ENCODE results near the gene KRT83. TPM values are rescaled to one million over a fixed set of nuclear protein-coding genes. Genes with fewer than 3 reads are reported as not detected.

Gene KRT83
- total RNA-seq, 1 experiment from 2014 or later = not detected

DNA sequence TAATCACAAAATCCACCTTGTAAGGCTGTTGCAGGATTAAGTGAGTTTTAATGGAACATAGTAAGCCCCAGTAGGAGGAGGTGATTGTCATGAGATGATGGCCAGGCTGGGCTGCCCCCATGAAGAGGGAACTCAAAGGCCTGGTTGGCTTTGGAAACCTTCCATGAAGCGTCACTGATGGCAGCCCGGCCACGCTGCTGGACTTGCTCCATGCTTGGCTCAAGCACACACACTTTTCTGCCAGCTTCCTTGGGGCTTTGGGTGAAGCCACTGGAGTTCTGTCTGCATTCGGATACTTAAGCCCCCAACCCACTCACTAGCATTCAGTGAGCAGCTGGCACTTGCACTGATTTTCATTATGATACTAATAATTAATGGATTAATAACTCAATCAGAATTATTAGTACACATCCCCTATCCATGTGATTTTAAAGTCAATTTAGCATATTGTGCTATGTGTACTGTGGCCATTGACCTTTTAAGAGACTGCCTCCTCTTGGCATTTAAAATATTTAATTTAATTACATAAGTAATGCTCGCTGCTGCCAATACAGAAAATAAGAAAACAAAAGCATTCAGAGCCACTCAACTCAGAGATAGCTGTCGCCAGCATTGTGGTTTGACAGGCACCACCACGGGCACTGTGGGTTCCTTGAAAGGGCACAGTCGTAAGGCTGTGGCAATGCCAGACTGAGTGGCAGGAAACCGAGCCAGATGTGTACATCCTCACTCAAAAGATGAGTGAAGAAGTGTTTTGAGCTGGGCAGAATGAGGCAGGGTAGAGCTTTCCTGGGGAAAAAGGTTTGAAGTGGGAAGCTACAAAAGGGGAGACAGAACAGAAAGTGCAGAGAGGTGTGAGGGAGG is 30.2 kb upstream of the KRT83 start:
- H3K79me1 ChIP-seq (ENCODE audit: insufficient read depth, low read depth, low read length, poor library complexity, severe bottlenecking) = no peaks in the 10 kb centered on the region

More for the DNA sequence above, 30.2 kb upstream of the KRT83 start:
- Histone ChIP-seq H3K27me3 (ENCODE audit: insufficient read depth, low read length) (no peaks in the 10 kb centered on the region), H3K79me2 (ENCODE audit: insufficient read depth, low read length) (no peaks in the 10 kb centered on the region), H2AFZ (ENCODE audit: low read length) (no peak overlapping the region), H2BK12ac (ENCODE audit: insufficient read length, low read depth, low read length) (no peak overlapping the region), H3K23ac (ENCODE audit: insufficient read length, low read depth, low read length) (no peak overlapping the region), H3K18ac (ENCODE audit: insufficient read length, low read depth, low read length) (no peak overlapping the region), H4K8ac (replicated peaks; ENCODE audit: insufficient read length, low read depth, low read length) (no peak overlapping the region), H2BK120ac (ENCODE audit: low read depth, low read length, poor library complexity, severe bottlenecking) (no peak overlapping the region), H4K91ac (ENCODE audit: insufficient read length, low read depth, low read length) (no peak overlapping the region), H3K9me3 (ENCODE audit: control insufficient read depth, low read depth, low read length) (no peaks in the 10 kb centered on the region), H2BK5ac (ENCODE audit: insufficient read length, low read length) (no peak overlapping the region), H3K9ac (ENCODE audit: extremely low read depth, insufficient read length, low read length) (no peak overlapping the region), H2AK5ac (ENCODE audit: insufficient read length, low read length) (no peak overlapping the region), H2BK20ac (ENCODE audit: low read depth, low read length, poor library complexity, severe bottlenecking) (no peak overlapping the region), H4K20me1 (ENCODE audit: control insufficient read depth, insufficient read depth, insufficient read length) (no peaks in the 10 kb centered on the region), H4K5ac (ENCODE audit: insufficient read length, low read depth, low read length) (no peak overlapping the region), H3K4me2 (ENCODE audit: insufficient read depth, insufficient read length, low read length) (no peak overlapping the region), H3K4ac (ENCODE audit: low read depth, low read length) (no peak overlapping the region), H3K4me1 (ENCODE audit: insufficient read depth, low read length) (no peaks in the 10 kb centered on the region), H3K14ac (ENCODE audit: insufficient read depth, low read length) (no peak overlapping the region), H3T11ph (ENCODE audit: low read length) (no peak overlapping the region), H3K27ac (ENCODE audit: insufficient read length, low read depth, low read length) (no peak overlapping the region), H3K23me2 (ENCODE audit: insufficient read length, low read depth, low read length, poor library complexity, severe bottlenecking) (no peaks in the 10 kb centered on the region), H2BK15ac (ENCODE audit: low read depth, low read length) (no peak overlapping the region), H3K56ac (ENCODE audit: insufficient read length, low read depth, low read length) (no peak overlapping the region)
- Mint-ChIP-seq H3K4me3 (no peak overlapping the region), H3K36me3 (ENCODE audit: insufficient read depth in 1 of 3, low read depth in 3 of 3) (no peaks in the 10 kb centered on the region), H3K9me3 (no peaks in the 10 kb centered on the region), H3K27ac (no peak overlapping the region), H3K4me1 (peaks cover 9 to 10% of the 10 kb centered on the region in 2 experiments; a peak in 2 of 4 replicates), H3K27me3 (ENCODE audit: low read depth) (peaks cover 8% of the 10 kb centered on the region; the same call in 1 of the 2 replicates)
- no peak for DNase-seq
- WGBS (ENCODE audit: extremely low coverage, insufficient read length, low lambda C conversion rate) = no CpG with 5 or more reads among the region's 9 CpGs
- TF ChIP-seq, protein P1, sequence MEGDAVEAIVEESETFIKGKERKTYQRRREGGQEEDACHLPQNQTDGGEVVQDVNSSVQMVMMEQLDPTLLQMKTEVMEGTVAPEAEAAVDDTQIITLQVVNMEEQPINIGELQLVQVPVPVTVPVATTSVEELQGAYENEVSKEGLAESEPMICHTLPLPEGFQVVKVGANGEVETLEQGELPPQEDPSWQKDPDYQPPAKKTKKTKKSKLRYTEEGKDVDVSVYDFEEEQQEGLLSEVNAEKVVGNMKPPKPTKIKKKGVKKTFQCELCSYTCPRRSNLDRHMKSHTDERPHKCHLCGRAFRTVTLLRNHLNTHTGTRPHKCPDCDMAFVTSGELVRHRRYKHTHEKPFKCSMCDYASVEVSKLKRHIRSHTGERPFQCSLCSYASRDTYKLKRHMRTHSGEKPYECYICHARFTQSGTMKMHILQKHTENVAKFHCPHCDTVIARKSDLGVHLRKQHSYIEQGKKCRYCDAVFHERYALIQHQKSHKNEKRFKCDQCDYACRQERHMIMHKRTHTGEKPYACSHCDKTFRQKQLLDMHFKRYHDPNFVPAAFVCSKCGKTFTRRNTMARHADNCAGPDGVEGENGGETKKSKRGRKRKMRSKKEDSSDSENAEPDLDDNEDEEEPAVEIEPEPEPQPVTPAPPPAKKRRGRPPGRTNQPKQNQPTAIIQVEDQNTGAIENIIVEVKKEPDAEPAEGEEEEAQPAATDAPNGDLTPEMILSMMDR (conservative IDR thresholded peaks at IDR 0.05) = no peak
